Dermis microvascular lymphatic vessel endothelial cell (primary cell): ENCODE results near the gene GHRL. TPM values are rescaled to one million over a fixed set of nuclear protein-coding genes. Genes with fewer than 3 reads are reported as not detected.
A peak's percentile ranks its signal among the peaks of the same experiment; 100 is the strongest.

Experiments
- DNase-seq, 2 donors: peaks; one replicate each; pipeline versions ENCODE4 v3.0.0 to v3.0.0-alpha.2; 2010; ENCODE audit warnings: low read depth in 2 of 2
- total RNA-seq: library from RNA; depleted of rRNA; stranded (reverse); fragments of >200 nt; gene quantifications from 2 replicates; pipeline ENCODE4 v1.2.1, GENCODE V29; 2014

The GHRL gene
- 0.39 and 0.51 TPM in 2 replicates for total RNA-seq

DNA sequence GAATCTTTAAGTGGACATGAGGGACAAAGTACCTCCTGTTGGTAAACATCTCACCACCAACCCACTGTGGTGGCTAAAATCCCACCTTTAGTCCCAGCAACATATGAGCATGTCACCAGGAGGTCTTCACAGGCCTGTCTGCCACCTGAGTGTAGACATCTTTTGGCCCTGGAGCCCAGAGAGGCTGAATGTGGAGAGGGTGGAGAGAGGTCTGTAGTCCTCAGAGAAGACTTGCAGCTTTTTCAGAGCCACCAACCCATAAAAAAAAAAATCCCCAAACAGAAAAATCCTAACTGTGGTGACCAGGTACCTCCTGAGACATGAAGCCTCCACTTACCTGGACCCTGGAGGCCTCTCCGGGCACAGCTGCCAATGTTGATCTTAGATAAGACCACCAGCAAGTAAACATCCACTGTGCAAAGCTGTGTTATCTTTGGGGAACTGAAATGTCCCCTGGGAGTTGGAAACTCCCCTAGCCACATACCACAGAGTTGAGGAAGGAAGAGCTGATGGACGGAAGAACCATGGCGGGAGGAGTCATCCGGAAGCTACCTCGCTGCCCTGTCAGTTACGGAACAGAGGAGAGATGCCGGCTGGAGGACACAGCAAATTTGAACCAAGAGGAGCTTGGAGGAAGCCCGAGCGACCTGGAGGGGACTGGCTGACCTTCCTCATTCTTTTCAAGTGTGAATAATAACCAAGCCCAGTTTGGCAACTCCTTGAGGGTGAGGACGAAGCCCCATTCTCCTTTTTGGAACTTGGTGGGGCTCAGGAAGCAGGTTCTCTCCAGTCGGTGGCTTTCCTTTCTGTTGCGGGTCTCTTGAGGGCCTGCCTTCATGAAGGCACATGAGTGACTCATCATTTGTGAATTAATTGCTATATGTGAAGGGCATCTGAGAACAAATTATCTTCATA, at the start of gene GHRL:
Gene GHRL, minus strand, starts transcription at position 443 of the 915 bp plus-strand sequence. CDS start 2,767 bp downstream, outside the sequence.
- DNase-seq: peak; percentile 30 to 49

DNA sequence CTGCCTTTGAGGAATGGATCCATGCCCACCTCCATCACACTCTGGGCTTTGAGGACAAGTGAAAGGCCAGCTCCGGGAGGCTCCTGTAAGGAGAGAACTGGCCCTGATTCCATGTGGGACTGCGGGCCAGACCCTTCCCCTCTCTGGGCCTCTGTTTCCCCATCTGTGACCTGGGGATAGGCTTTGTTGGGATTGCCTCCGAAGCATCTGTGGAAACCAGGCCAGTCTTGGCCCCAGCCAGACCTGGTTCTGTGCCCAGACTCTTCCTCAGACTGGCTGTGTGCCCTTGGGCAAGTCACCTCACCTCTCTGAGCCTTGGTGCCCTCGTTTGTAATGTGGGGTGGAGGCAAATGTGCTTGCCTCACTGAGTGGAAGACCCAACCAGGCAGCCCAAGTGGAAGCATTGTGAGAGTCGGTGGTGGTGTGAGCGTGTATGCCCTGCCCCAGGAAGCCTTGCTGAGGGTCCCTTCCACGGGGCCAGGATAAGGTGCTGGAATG, 49.2 kb upstream of the GHRL start:
- DNase-seq: no peak

GRCh38 chr3:10340476-10340875, 47.7 kb upstream of the GHRL start:
- DNase-seq: no peak

DNA sequence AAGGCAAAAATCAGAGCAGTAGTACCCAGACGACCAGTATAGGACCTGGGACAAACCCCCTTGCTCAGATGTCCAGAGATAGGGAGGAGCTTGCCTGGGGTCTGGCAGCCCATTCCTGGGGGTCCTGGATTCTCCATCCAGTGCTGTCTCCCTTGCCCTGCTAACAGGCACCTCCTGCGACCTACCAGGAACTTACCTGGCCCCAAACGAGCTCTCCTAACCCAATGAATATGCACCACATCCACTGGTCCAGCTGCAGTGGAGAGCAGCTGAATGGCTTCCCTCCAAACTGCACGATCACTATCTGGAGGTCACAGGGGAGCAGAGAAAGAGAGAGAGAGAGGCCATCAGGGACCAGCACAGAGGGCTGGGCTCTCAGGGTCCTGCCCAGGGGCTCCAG, 47.3 kb upstream of the GHRL start:
- DNase-seq: no peak

GRCh38 chr3:10339376-10339955, 46.7 kb upstream of the GHRL start:
- no peak for DNase-seq

DNA sequence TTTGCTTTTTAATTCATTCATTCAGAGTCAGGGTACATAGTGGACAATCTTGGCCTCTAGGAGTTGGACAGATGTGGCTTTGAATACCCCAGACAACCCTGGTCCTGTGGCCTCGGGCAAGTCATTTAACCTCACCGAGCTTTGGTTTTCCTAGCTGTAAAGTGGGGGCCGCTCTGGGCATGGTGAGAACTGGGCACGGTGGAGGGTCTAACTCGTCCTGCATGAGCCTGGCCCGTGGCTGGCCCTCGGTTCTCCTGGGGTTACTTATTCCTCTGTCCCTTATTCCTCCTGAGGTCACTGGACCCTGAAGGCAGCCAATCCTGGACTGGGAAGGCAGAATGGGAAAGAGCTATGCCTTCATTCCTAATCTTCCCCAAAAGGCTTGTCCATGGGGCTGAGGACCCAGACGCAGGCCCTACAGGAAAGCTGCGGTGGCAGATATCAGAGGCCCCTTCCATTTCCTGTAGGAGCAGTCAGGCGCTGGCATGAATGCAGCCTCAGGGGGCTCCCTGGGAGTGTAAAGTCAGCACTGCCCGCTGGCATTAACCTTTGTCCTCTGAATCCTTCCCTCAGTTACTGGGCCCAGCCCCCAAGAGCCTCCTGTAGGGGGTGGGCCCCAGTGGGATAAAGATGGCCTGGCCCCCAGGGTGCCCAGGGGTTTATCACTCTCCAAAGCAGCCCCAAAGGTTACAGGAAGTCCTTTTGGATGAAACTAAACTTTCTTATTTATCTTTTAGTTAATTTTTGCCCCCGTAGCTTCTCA, 46.0 kb upstream of the GHRL start:
- no peak for DNase-seq

DNA sequence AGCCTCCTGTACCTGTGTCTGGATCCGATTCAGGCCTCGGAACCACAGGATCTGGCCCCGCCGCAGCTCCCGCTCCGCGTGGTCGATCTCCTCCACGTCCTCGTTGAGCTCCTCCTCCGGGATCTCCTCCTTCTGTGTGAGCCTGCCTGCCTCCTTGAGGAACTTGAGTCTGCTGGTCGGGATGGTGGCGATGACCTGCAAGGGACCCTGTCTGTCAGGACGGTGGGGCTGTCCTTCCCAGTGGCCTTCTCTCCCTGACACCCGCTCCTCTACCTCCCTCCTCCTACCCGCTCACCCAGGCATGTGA, 45.4 kb upstream of the GHRL start:
- no peak for DNase-seq

DNA sequence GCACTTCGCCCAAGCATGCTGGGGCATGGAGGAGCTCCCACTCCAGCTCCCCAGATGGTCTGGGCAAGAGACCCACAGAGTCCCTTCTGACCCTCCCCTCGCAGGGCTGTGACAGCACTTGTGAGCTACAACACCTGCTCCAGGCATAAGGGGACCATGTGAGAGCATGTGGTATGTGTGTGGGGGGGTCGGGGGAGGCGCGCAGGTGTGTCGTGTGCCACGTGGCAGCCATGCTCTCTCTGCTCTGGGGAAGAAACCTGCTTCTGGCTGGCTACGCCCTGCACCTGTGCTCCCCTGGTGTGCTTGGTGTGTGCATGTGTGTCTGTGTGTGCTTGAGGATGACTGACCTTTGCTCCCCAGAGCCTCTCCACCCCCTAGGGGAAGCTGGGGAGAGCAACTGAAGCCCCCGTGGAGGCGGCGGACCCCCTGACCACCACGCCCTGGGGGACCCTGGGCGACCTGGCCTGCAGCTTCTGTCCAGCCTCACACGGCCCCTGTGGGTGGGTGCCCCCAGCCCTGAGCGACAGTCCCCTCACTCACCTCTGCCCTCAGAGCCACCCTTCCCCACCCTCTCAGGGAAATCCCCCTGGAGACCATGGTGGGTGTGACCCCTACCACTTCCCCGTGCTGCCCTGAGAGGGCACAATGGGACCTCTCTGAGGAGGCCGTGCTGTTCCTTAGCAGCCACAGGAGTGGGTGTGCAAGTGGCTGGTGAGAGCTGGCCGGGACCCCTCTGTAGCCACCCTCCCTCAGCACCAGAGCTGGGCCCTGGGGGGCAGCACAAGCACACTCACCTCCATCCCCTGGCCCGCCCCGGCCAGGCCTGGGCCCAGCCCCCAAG, 44.8 kb upstream of the GHRL start:
- no peak for DNase-seq

DNA sequence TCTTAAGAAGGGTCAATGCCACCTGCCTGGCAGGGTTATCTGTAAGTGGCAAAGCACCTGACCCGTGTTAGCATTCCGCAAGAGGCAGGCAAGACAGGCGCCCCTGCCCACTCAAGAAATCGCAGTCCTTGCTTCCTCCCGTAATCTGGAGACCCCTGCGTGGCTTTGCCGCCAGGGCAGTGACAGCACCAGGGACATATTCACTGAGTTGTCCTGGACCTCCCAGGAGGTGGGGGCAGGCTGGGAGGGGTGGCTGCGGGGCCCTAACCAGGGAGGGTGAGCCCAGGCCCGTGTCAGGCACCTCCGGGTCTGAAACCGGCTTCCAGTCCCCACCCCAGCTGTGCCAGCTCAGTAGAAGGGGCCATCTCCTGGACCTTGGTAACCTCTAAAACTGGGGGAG, 44.0 kb upstream of the GHRL start:
- DNase-seq: no peak

- DNase-seq: no peak
Observed at GRCh38 chr3:10335871-10336622, 43.3 kb upstream of the GHRL start.

DNA sequence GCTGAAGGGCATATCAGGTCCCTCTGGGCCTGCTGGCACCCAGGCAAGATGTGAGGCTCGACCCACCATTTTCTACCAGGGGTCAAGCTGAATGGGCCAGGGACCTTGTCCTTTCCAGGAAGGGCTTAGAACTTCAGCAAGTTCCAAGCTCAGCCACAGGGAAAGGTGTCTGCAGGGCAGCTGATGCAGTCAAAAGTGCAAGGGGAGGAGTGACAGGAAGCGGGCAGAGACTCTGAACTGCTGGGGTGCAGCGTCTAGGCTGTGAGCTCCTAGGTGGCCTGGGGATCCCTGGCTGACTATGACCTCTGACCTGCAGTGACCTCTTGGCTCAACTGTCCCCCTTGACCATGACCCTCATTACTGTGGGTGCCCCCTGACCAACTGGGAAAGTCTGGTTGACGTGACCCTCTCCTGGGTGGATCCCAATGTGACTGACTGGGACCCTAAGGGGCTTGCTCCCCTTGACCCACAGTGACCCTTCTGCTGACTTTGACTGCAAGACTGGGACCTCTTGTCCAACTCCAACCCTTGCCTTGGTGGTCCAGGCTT, 42.5 kb upstream of the GHRL start:
- no peak for DNase-seq

- DNase-seq: no peak
Observed at GRCh38 chr3:10334459-10334858, 41.7 kb upstream of the GHRL start.

- no peak for DNase-seq
Observed at GRCh38 chr3:10334042-10334441, 41.3 kb upstream of the GHRL start.

- DNase-seq: no peak
Observed at GRCh38 chr3:10333349-10333650, 40.6 kb upstream of the GHRL start.

DNA sequence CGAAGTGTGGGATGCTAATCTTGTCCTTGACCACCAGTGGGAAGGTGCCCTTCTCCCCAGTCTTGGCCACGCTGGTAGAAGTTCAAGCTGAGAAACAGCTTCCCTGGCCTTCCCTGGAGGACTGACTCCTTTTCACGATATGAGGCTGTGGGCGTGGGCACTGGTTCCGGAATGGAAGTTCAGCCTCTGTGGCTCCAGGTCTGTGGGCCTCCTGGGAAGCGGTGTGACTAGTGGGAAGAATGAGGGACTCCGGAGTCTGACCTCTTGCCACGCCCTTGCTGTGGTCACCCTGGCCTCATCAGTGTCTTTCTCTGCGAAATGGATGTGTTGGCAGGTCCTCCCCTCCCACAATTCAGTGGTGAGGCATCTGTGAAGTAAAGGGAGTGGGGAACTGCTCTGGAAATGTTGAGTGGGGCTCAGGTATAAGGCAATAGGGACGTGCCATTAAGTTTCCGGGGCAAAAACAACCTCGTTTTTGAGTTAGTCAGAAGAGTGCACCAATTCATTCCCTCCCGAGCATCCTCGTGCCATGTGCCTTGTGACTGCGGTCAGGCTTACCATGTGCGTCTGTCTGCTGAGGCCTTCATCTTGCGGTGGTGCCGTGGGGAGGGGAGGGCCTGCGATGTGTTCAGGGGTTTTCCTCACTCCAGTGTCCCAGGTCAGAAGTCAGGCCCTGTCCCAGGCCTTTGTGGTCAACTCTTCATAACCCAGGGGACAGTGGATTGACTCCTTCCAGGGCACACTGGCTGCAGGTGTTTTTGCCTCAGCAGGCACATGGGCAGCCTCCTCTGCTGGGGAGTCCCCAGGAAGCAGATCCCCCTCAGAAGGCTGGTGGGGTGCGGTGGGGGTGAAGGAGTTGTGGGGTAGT, 40.0 kb upstream of the GHRL start:
- no peak for DNase-seq

DNA sequence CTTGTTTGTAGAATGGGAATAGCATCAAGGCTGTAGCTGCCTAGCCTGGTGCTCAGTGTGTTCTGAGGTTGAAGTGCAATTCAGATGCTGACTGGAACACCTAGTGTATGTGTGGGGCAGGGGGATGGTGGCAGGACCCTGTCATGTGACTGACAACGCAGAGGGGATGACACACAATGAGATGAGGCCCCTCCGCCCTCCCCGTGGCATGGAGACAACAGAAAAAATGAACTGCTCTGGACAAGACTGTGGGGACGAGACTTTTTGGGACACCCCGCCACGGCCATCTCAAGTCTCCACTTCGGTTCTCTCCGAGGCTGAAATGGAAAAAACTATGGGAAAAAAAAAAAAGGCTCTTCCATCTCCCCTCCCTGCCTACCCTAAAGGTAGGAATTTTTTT, 38.6 kb upstream of the GHRL start:
- no peak for DNase-seq

DNA sequence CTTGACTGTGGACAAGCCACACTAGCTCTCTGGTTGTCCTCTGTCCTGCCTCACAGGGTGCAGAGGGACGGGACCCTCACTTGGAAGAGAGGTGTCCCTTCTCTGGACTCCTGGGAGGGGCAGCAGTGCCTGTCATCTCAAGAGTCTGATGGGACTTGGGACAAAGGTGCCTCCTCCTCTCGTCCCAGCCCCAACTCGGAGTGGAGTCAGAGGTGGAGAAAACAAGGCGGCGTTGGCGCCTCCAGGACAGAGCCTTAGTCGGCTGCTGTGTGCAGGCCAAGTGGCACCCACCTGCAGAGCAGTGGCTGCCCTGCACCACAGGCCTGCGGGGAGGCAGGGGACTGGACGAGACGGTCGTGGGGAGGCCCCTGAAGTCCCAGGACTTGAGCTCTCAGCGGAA, 37.6 kb upstream of the GHRL start:
- DNase-seq: no peak

DNA sequence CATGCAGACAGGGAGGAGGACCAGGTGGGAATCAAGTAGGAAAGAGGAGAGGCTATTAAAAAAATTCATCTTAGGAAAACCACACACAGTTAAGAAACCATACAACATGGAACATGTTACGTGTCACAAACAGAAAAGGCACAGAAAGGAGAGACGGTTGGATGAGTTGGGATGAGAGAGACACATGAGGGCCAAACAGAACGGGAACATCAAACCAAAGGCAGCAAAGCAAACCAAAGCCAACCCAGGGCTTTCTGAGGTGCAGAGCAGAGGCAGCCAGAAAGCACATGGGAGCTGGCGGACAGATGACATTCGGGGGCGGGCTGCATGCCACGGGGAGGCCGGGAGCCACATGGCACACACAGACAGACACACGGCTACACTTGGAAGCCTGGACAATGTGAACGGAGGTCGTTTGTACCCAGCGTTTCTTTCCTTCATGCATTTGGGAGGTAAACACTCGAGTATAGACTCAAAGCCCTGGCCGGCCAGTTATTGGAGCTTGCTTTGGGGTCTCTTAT, 36.8 kb upstream of the GHRL start:
- no peak for DNase-seq

- DNase-seq: no peak
Observed at GRCh38 chr3:10328460-10329071, 35.8 kb upstream of the GHRL start.
